Omental fat pad (tissue), 4 donors: ENCODE data around the gene SLC2A8. TPM values are rescaled to one million over a fixed set of nuclear protein-coding genes. Genes with fewer than 3 reads are reported as not detected.

Source experiments
- ATAC-seq: fragments of 150-250 bp; one replicate; pipeline ENCODE4 v1.9.1; 2016; ENCODE audit warnings: mild to moderate bottlenecking, moderate library complexity; ENCODE audit not compliant: low FRiP score
- DNase-seq: peaks from one replicate; pipeline ENCODE4 v3.0.0-alpha.2; 2019; ENCODE audit warnings: low spot score
- CTCF ChIP-seq, 3 donors: fragments of 450-650 bp; IDR thresholded peaks; one replicate each; pipeline ENCODE4 v1.5.1; 2016 to 2017; ENCODE audit warnings: antibody characterized with exemption in 3 of 3, mild to moderate bottlenecking in 3 of 3, moderate library complexity in 2 of 3
- total RNA-seq, 4 donors: library from RNA; depleted of rRNA; stranded (reverse); fragments of >200 nt; gene quantifications; one replicate each; pipeline ENCODE4 v1.1.0, GENCODE V29; 2016

Gene SLC2A8
- total RNA-seq, 4 donors from 2014 or later: 12.2 to 28.0 (median 17.8) TPM

DNA sequence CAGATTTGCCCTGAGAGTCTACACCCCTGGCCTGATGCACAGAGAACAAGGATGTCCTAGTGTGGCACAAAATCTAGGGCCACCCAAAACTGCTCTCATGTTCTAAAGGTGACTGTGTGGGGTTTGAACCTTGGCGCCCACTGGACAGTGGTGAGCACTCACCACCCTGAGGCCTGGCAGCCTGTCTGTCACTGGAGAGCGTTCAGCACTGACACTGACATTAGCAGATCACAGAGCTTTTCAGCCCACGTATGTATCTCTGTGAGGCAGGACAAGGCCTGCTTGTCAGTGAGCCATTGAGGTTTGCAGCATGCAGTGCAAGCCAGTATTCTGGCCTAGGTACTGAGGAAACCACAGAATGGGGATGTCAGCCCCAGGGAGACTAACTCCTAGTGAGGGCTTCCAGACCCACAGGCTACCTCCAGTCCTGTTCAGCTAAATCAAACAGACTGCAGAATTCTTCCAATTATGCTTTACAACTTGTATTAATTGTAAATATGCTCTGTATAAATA, 38.9 kb upstream of the SLC2A8 start:
- no peak for ATAC-seq
- no peak for DNase-seq
- no peak for TF ChIP-seq CTCF (IDR thresholded peaks at IDR 0.05)

- TF ChIP-seq CTCF (IDR thresholded peaks at IDR 0.05): no peak
- ATAC-seq (no peak), DNase-seq (no peak)
Measured at GRCh38 chr9:127358770-127359169, 38.2 kb upstream of the SLC2A8 start.

DNA sequence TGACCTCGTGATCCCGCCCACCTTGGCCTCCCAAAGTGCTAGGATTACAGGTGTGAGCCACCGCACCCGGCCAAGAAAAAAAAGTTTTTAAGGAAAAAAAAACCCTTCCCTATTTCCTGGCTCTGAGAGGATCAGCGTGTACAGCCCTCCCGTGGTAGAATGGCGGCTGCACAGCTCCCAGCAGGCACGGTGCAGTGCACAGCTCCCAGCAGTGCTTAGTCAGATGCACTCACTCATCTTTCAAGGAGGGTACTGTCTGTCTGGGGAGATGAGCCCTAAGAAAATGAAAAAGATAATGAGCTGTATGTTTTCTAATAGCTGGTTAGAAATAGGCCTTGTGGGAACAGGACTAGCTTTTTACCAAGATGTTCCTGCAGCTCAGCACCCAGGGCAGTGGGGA, 36.7 kb upstream of the SLC2A8 start:
- no peak for ATAC-seq
- no peak for DNase-seq
- TF ChIP-seq CTCF (IDR thresholded peaks at IDR 0.05): no peak

DNA sequence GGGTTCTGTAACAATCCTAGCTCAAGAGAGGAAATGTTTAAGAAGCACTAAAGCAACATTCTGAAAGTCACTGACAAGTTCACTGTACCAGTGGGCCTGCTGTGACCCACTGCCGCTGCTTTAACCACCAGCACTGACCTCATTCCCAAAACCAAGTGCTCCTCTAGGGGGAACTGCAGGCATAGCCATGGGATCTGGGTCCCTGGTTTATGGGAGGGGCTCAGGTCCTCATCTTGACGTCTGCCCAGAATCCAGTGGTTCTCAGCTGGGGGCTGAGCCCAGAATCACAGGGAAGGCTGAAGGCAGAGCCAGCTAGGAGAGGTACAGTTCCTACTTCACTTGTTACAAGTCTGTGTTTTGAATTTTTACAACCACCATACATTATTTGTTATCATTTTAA, 36.1 kb upstream of the SLC2A8 start:
- ATAC-seq (no peak), DNase-seq (no peak)
- TF ChIP-seq CTCF (IDR thresholded peaks at IDR 0.05): no peak

DNA sequence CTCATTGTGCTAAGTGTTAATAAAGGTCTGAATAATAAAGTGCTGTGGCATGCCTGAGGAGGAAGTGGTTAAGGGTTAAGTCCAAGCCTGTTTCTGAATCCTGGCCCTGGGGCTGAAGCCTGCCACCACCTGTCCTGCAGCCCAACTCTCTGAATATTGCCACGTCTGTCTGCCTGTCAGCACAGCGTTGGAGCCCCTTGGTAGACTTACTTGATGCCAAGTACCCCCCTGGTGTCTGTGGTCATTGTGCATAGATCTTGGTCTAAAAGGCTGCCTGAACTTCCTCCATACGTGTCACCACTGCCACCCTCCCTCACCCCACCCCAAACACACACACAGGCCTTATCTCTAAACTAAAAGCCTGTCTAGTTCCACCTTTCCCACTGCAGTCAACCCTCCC, 35.4 kb upstream of the SLC2A8 start:
- ATAC-seq (no peak), DNase-seq (no peak)
- no peak for TF ChIP-seq CTCF (IDR thresholded peaks at IDR 0.05)

GRCh38 chr9:127362829-127363228, 34.1 kb upstream of the SLC2A8 start:
- ATAC-seq: no peak
- no peak for DNase-seq
- TF ChIP-seq CTCF (IDR thresholded peaks at IDR 0.05): no peak

- TF ChIP-seq CTCF (IDR thresholded peaks at IDR 0.05): no peak
- DNase-seq: no peak
- ATAC-seq: no peak
Measured at GRCh38 chr9:127365461-127365860, 31.5 kb upstream of the SLC2A8 start.
